Ureter (tissue), 1 donor: ENCODE measurements around the gene TMEM163. TPM values are rescaled to one million over a fixed set of nuclear protein-coding genes. Genes with fewer than 3 reads are reported as not detected.
"Not testable (repeated sequence)": the region's sequence is repeated elsewhere in the genome, so short reads cannot be mapped to it uniquely, and the experiment has no call there.

Source experiments
- DNase-seq: peaks from one replicate; pipeline ENCODE4 v3.0.0-alpha.2; 2020; ENCODE audit warnings: low spot score
- total RNA-seq: library from RNA; stranded (reverse); gene quantifications from one replicate; pipeline ENCODE4 v1.2.4, GENCODE V29; 2023
- donor health status: DM: yes; HTN: yes; CAD: no.

The TMEM163 gene
- total RNA-seq, 1 donor from 2014 or later = 10.1 TPM

GRCh38 chr2:134536296-134536695, 182.5 kb downstream of the TMEM163 start:
- DNase-seq = no peak

GRCh38 chr2:134532537-134532936, 186.3 kb downstream of the TMEM163 start:
- DNase-seq = no peak

GRCh38 chr2:134527381-134527780, 191.4 kb downstream of the TMEM163 start:
- DNase-seq = no peak

- DNase-seq = no peak
Measured at GRCh38 chr2:134522496-134523455, 196.0 kb downstream of the TMEM163 start.

- no peak for DNase-seq
Measured at GRCh38 chr2:134518101-134518500, 200.7 kb downstream of the TMEM163 start.

- DNase-seq = no peak
Measured at GRCh38 chr2:134515137-134515536, 203.7 kb downstream of the TMEM163 start.

- DNase-seq = no peak
Measured at GRCh38 chr2:134513465-134513804, 205.4 kb downstream of the TMEM163 start.

GRCh38 chr2:134512734-134513464, 205.9 kb downstream of the TMEM163 start:
- DNase-seq = no peak

GRCh38 chr2:134508391-134508790, 210.4 kb downstream of the TMEM163 start:
- no peak for DNase-seq

- no peak for DNase-seq
Measured at GRCh38 chr2:134507697-134508096, 211.1 kb downstream of the TMEM163 start.

GRCh38 chr2:134507159-134507558, 211.6 kb downstream of the TMEM163 start:
- not testable (repeated sequence) for DNase-seq

GRCh38 chr2:134505446-134505845, 213.4 kb downstream of the TMEM163 start:
- no peak for DNase-seq

GRCh38 chr2:134504586-134505336, 214.0 kb downstream of the TMEM163 start:
- no peak for DNase-seq

GRCh38 chr2:134502104-134502503, 216.7 kb downstream of the TMEM163 start:
- no peak for DNase-seq

GRCh38 chr2:134501476-134502091, 217.2 kb downstream of the TMEM163 start:
- no peak for DNase-seq

- DNase-seq = no peak
Measured at GRCh38 chr2:134500211-134500935, 218.4 kb downstream of the TMEM163 start.

GRCh38 chr2:134499307-134499926, 219.4 kb downstream of the TMEM163 start:
- no peak for DNase-seq

- DNase-seq = peak; percentile 20
Measured at GRCh38 chr2:134498654-134499053, 220.1 kb downstream of the TMEM163 start.

- DNase-seq = no peak
Measured at GRCh38 chr2:134493797-134494196, 225.0 kb downstream of the TMEM163 start.

- no peak for DNase-seq
Measured at GRCh38 chr2:134491771-134492441, 226.9 kb downstream of the TMEM163 start.
